GM12864 (cell line): Measurements from ENCODE around the gene RAPGEF6.
"Not testable (repeated sequence)": the region's sequence is repeated elsewhere in the genome, so short reads cannot be mapped to it uniquely, and the experiment has no call there.

Experiments
- DNase-seq: peaks from one replicate; pipeline ENCODE4 v3.0.0-alpha.2; 2011; ENCODE audit warnings: low read depth
- H3K4me3 ChIP-seq: 2 replicates; pipeline ENCODE4 v1.5.1; 2011; ENCODE audit warnings: mild to moderate bottlenecking, low read depth, low read length, control low read depth
- TF ChIP-seq, protein P1 (sequence below): IDR thresholded peaks from 2 replicates; pipeline ENCODE4 v1.5.1; 2011; ENCODE audit warnings: low read depth, mild to moderate bottlenecking, moderate library complexity, low read length, control low read depth, inconsistent platforms; ENCODE audit errors: missing control alignments

Gene RAPGEF6

DNA sequence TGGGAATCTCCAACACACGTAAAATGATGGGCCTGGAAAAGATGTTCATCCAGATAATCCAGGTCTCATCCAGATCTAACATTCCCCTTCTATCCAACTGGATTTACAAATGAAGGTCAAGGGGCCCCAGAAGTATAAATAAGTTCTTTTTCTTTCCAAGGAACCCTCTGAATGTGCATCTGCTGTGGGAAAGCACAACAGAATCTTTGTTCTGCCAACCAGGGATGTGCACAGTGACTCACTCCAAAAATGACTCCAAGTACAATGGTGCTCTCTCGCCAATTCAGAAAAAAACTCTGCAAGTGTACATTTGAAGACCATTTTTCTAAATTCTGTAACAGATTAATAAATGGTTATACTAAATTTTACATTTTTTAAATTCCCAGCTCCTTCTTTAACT lies 12.4 kb downstream of the RAPGEF6 start:
- no peak for DNase-seq
- TF ChIP-seq, protein P1, sequence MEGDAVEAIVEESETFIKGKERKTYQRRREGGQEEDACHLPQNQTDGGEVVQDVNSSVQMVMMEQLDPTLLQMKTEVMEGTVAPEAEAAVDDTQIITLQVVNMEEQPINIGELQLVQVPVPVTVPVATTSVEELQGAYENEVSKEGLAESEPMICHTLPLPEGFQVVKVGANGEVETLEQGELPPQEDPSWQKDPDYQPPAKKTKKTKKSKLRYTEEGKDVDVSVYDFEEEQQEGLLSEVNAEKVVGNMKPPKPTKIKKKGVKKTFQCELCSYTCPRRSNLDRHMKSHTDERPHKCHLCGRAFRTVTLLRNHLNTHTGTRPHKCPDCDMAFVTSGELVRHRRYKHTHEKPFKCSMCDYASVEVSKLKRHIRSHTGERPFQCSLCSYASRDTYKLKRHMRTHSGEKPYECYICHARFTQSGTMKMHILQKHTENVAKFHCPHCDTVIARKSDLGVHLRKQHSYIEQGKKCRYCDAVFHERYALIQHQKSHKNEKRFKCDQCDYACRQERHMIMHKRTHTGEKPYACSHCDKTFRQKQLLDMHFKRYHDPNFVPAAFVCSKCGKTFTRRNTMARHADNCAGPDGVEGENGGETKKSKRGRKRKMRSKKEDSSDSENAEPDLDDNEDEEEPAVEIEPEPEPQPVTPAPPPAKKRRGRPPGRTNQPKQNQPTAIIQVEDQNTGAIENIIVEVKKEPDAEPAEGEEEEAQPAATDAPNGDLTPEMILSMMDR, result no peak
- H3K4me3 ChIP-seq, result no peak overlapping the region

DNA sequence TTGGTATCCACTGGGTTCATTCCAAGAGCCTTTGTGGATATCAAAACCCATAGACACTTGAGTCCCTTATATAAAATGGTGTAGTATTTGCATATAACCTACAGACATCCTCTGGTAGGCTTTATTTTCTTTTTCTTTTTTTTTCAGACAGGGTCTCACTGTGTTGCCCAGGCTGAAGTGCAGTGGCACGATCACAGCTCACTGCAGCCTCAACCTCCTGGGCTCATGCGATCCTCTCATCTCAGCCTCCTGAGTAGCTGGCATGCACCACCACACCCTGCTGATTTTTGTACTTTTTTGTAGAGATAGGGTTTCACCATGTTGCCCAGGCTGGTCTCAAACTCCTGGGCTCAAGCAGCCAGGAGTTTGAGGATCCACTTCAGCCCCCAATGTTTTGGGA lies 13.9 kb downstream of the RAPGEF6 start:
- not testable (repeated sequence) for H3K4me3 ChIP-seq, DNase-seq

DNA sequence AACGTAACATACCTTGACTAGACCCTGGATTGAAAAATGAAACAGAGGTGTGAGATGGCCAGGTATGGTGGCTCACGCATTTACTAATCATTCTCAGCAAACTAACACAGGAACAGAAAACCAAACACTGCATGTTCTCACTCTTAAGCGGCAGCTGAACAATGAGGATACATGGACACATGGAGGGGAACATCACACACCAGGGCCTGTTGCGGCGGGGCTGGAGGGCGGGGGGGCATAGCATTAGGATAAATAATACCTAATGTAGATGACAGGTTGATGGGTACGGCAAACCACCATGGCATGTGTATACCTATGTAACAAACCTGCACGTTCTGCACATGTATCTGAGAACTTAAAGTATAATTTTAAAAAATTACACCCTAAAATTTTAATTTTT lies 15.9 kb downstream of the RAPGEF6 start:
- DNase-seq, result no peak
- TF ChIP-seq, protein P1, result no peak
- H3K4me3 ChIP-seq, result no peak overlapping the region

DNA sequence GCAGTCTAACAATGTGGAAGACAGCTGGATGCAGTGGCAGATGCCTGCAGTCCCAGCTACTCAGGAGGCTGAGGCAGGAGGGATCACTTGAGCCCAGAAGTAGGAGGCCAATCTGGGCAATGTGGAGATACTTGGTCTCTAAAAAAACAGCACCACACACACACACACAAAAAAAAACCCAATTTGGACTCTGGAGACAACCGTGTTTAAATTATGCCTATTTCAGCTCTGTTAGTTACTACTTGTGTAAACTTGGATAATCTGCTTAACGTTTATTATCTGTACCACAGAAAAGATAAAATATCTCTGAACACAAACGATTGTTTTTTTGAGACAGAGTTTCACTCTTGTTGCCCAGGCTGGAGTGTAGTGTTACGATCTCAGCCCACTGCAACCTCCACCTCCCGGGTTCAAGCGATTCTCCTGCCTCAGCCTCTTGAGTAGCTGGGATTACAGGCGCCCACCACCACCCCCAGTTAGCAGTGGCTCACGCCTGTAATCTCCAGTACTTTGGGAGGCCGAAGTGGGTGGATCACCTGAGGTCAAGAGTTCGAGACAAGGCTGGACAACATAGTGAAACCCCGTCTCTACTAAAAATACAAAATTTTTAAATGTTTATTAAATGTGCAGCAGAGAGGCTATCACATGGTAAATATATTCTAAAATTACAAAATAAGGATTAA lies 17.7 kb downstream of the RAPGEF6 start:
- DNase-seq, result no peak
- TF ChIP-seq, protein P1, result no peak
- H3K4me3 ChIP-seq, result no peak overlapping the region

DNA sequence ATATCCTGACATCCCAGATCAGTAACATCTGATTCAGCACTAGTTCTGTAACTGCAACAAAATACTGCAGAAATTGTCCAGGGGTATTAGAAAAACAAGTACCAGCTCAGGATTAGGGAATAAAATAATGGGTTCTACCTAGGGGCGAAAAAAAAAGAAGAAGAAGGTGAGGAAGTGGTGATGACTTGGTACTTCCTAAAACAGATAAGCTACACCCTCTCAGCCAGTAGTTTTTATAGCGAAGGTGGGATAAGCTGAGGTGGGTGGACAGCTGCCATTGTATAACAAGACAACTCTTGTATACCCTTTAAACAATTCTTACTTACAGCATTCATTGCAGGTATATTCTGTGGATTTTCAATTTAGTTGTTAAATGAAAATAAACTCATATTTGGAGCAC lies 19.1 kb downstream of the RAPGEF6 start:
- TF ChIP-seq, protein P1, result no peak

DNA sequence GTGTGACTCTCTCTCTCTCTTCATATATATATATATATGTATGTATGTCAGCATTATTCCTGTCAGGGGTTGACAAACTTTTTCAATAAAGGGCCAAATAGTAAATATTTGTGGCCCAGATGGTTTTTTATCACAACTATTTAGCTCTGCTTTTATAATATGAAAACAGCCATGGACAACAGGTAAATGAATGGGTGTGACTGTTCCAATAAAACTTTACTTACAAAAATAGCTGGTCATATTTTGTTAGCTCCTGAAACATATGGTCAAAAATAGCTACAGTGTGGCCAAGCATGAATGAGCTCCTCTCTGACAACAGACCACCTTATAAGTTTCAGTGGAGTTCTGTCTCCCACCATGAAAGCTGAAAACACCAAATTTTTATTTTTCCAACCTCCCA lies 21.6 kb downstream of the RAPGEF6 start:
- DNase-seq, result no peak
- TF ChIP-seq, protein P1, result no peak

More for the DNA sequence above, 19.1 kb downstream of the RAPGEF6 start:
- no peak overlapping the region for H3K4me3 ChIP-seq
- DNase-seq, result no peak

DNA sequence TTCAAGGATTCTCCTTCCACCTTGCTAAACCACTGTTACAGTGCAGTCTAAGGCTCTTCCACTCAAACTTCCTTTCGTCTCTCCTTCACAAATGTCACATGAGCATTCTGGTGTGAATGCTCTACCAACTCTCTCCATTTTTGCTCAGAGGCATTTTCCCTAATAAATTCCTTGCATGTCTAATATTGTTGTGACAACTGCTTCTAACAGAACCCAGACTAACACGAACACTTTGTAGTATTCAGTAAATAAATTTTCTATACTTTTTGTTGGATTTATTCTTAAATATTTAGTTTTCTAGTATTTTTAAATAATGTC lies 24.0 kb downstream of the RAPGEF6 start:
- H3K4me3 ChIP-seq, result no peak overlapping the region
- TF ChIP-seq, protein P1, result no peak
- DNase-seq, result no peak

More for the DNA sequence above, 21.6 kb downstream of the RAPGEF6 start:
- no peak overlapping the region for H3K4me3 ChIP-seq
